Ishikawa (cell line): ENCODE results near the gene RNPEP.

Source experiments
- CREB1 ChIP-seq: IDR thresholded peaks from 2 replicates; pipeline ENCODE4 v1.6.1; 2012; ENCODE audit warnings: low read depth
- EGR1 ChIP-seq: IDR thresholded peaks from 2 replicates; pipeline ENCODE4 v1.6.1; 2012
- EP300 ChIP-seq: IDR thresholded peaks from 2 replicates; pipeline ENCODE4 v1.6.1; 2012; ENCODE audit warnings: borderline replicate concordance
- RAD21 ChIP-seq: IDR thresholded peaks from 2 replicates; pipeline ENCODE4 v1.6.1; 2012; ENCODE audit warnings: low read depth
- TAF1 ChIP-seq: IDR thresholded peaks from 2 replicates; pipeline ENCODE4 v1.6.1; 2012; ENCODE audit warnings: low read depth, mild to moderate bottlenecking
- TCF12 ChIP-seq: IDR thresholded peaks from 2 replicates; pipeline ENCODE4 v1.6.1; 2012; ENCODE audit warnings: low read depth
- TEAD4 ChIP-seq: IDR thresholded peaks from 2 replicates; pipeline ENCODE4 v1.6.1; 2012
- YY1 ChIP-seq: IDR thresholded peaks from 2 replicates; pipeline ENCODE4 v1.6.1; 2012; ENCODE audit warnings: low read depth
- TF ChIP-seq, protein P1 (sequence below): IDR thresholded peaks from 2 replicates; pipeline ENCODE4 v1.6.1; 2012; ENCODE audit warnings: low read depth, mild to moderate bottlenecking

DNA sequence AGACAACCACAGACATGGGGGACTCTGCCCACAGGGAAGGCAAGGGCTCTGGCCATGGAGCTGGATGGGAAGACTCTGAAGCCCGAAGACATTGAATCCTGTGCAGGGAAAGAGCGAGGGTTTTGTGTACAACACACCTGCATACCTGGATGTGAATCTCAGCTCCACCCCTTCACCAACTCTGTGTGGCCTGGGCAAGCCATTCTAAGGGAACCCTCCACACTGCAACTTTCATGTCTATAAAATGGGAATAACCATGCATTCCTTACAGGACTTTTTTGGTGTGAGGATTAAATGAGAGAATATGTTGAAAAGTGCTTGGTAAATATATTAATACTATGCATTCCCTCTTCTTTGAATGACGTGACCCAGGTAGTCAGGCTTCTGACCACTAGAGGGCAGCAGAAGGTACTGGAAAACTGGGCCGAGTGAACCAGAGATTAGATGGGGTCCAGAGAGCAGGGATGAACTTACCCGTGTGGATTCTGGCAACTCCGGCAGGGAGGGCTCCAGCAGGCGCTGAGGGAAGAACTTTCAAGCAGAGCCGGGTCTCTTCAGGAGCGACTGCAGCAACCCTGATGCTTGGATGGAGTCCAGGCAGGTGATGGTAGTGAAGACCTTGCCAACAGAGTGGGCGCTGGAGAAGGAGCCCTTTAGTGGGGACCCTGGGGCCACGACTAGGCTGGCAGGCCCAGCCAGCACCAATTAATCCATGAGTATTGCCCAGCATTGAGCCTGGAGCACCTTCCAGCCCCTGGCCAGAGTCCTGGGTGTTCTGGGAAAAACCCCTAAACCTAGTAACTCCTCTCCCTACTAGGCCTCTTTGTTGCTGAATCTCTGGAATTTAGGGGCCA, 27.1 kb downstream of the RNPEP start:
- TF ChIP-seq EP300 (no peak), CREB1 (no peak), TAF1 (no peak), YY1 (no peak), RAD21 (peak; percentile 93), TEAD4 (no peak), TCF12 (no peak), EGR1 (no peak)
- TF ChIP-seq, protein P1, sequence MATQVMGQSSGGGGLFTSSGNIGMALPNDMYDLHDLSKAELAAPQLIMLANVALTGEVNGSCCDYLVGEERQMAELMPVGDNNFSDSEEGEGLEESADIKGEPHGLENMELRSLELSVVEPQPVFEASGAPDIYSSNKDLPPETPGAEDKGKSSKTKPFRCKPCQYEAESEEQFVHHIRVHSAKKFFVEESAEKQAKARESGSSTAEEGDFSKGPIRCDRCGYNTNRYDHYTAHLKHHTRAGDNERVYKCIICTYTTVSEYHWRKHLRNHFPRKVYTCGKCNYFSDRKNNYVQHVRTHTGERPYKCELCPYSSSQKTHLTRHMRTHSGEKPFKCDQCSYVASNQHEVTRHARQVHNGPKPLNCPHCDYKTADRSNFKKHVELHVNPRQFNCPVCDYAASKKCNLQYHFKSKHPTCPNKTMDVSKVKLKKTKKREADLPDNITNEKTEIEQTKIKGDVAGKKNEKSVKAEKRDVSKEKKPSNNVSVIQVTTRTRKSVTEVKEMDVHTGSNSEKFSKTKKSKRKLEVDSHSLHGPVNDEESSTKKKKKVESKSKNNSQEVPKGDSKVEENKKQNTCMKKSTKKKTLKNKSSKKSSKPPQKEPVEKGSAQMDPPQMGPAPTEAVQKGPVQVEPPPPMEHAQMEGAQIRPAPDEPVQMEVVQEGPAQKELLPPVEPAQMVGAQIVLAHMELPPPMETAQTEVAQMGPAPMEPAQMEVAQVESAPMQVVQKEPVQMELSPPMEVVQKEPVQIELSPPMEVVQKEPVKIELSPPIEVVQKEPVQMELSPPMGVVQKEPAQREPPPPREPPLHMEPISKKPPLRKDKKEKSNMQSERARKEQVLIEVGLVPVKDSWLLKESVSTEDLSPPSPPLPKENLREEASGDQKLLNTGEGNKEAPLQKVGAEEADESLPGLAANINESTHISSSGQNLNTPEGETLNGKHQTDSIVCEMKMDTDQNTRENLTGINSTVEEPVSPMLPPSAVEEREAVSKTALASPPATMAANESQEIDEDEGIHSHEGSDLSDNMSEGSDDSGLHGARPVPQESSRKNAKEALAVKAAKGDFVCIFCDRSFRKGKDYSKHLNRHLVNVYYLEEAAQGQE = no peak
